SU-DHL-6 (cell line): ENCODE results near the gene GNPDA2.

Experiments used
- H2AFZ ChIP-seq: fragments of 200-600 bp; sonication (generic); 2 replicates; pipeline ENCODE4 v1.6.1; 2014; ENCODE audit warnings: low read depth, mild to moderate bottlenecking, moderate library complexity, mixed read lengths, antibody characterized with exemption, low read length; ENCODE audit not compliant: severe bottlenecking
- H3F3A ChIP-seq: fragments of 200-600 bp; shearing (Covaris generic); 2 replicates; pipeline ENCODE4 v1.6.0; 2016; ENCODE audit warnings: antibody characterized with exemption, mild to moderate bottlenecking; ENCODE audit not compliant: insufficient read depth
- H3K27ac ChIP-seq: fragments of 200-600 bp; sonication (generic); 2 replicates; pipeline ENCODE4 v1.5.1; 2016; ENCODE audit warnings: low read depth, mild to moderate bottlenecking, low read length, moderate library complexity, mixed read lengths
- H3K27me3 ChIP-seq: fragments of 200-600 bp; sonication (generic), shearing (Covaris generic); 2 replicates; pipeline ENCODE4 v1.6.0; 2014; ENCODE audit warnings: mild to moderate bottlenecking, low read length
- H3K36me3 ChIP-seq: fragments of 200-600 bp; sonication (generic); 2 replicates; pipeline ENCODE4 v1.6.1; 2014; ENCODE audit warnings: mild to moderate bottlenecking, low read length, mixed read lengths
- H3K4me2 ChIP-seq: fragments of 300-600, 200-600 bp; shearing (Covaris generic), sonication (generic); 2 replicates; pipeline ENCODE4 v1.6.0; 2014; ENCODE audit warnings: low read length, low read depth, mild to moderate bottlenecking; ENCODE audit not compliant: poor library complexity, severe bottlenecking
- H3K4me3 ChIP-seq: fragments of 200-600 bp; sonication (generic); 2 replicates; pipeline ENCODE4 v1.5.1; 2014; ENCODE audit warnings: antibody characterized with exemption, low read length, mild to moderate bottlenecking, mixed read lengths; ENCODE audit not compliant: insufficient read depth, poor library complexity, severe bottlenecking
- H3K79me2 ChIP-seq: fragments of 200-600 bp; sonication (generic); 2 replicates; pipeline ENCODE4 v1.6.1; 2014; ENCODE audit warnings: mild to moderate bottlenecking, low read length, moderate library complexity; ENCODE audit not compliant: insufficient read depth
- H3K9ac ChIP-seq: fragments of 200-600 bp; sonication (generic); 2 replicates; pipeline ENCODE4 v1.7.0; 2014; ENCODE audit warnings: mild to moderate bottlenecking, low read length
- H3K9me2 ChIP-seq: fragments of 200-600 bp; sonication (generic); replicated peaks from 2 replicates; pipeline ENCODE4 v1.6.1; 2014; ENCODE audit warnings: low read length; ENCODE audit not compliant: insufficient read depth
- H3K9me3 ChIP-seq: fragments of 200-600 bp; sonication (generic); 2 replicates; pipeline ENCODE4 v1.6.1; 2014; ENCODE audit warnings: low read length, mixed read lengths; ENCODE audit not compliant: insufficient read depth
- H4K20me1 ChIP-seq: fragments of 200-600 bp; sonication (generic); 2 replicates; pipeline ENCODE4 v1.6.1; 2014; ENCODE audit warnings: low read depth, mild to moderate bottlenecking, antibody characterized with exemption, low read length, moderate library complexity, mixed read lengths
- CTCF ChIP-seq: fragments of 200-600 bp; sonication (generic); IDR thresholded peaks from one replicate; pipeline ENCODE4 v1.5.1; 2017; ENCODE audit warnings: antibody characterized with exemption, mild to moderate bottlenecking, low read length, moderate library complexity; ENCODE audit not compliant: insufficient read depth, poor library complexity, severe bottlenecking
- EZH2phosphoT487 ChIP-seq: fragments of 200-600 bp; sonication (generic), shearing (Covaris generic); conservative IDR thresholded peaks from 2 replicates; pipeline ENCODE4 v1.6.1; 2018; ENCODE audit warnings: mild to moderate bottlenecking, antibody characterized with exemption, low read length, moderate library complexity, mixed read lengths

The GNPDA2 gene

GRCh38 chr4:44725726-44726037 is 674 bp downstream of the GNPDA2 start:
- Histone ChIP-seq H3F3A (no peaks in the 10 kb centered on the region), H3K27ac (peak overlapping the region; percentile 1; the same call in 1 of the 2 replicates), H3K4me2 (peak overlapping the region; percentile 95), H3K9ac (peak overlapping the region; percentile 86), H3K36me3 (0 out of 2 replicates have a peak, but pooled peaks cover 5% of the 10 kb centered on the region), H3K79me2 (peaks cover 57% of the 10 kb centered on the region), H3K9me3 (no peaks in the 10 kb centered on the region), H2AFZ (peak overlapping the region; percentile 87), H3K27me3 (no peaks in the 10 kb centered on the region), H3K4me3 (peak overlapping the region; percentile 88), H3K9me2 (no peaks in the 10 kb centered on the region), H4K20me1 (no peaks in the 10 kb centered on the region)
- TF ChIP-seq CTCF (no peak), EZH2phosphoT487 (no peak)

- peak overlapping the region; percentile 95 for H3K4me2 ChIP-seq
- no peaks in the 10 kb centered on the region for H3F3A ChIP-seq
- peak overlapping the region; percentile 28 for H2AFZ ChIP-seq
- no peak overlapping the region; the same call in 1 of the 2 replicates for H3K27ac ChIP-seq
- TF ChIP-seq EZH2phosphoT487 = no peak
- TF ChIP-seq CTCF = no peak
- H3K9ac ChIP-seq = peak overlapping the region; percentile 86
- no peaks in the 10 kb centered on the region for H3K9me2 ChIP-seq
- H4K20me1 ChIP-seq = no peaks in the 10 kb centered on the region; the same call in 1 of the 2 replicates
- H3K79me2 ChIP-seq = peaks cover 62% of the 10 kb centered on the region
- peak overlapping the region; percentile 88 for H3K4me3 ChIP-seq
- H3K9me3 ChIP-seq = no peaks in the 10 kb centered on the region
- H3K36me3 ChIP-seq = 0 out of 2 replicates have a peak, but pooled peaks cover 5% of the 10 kb centered on the region
- H3K27me3 ChIP-seq = no peaks in the 10 kb centered on the region
Observed at GRCh38 chr4:44725166-44725565, 1.2 kb downstream of the GNPDA2 start.

GRCh38 chr4:44722001-44722400 is 4.4 kb downstream of the GNPDA2 start:
- no peaks in the 10 kb centered on the region for H3K27me3 ChIP-seq
- H3K36me3 ChIP-seq = peaks cover 9% of the 10 kb centered on the region; the same call in 1 of the 2 replicates
- H3K79me2 ChIP-seq = peaks cover 93% of the 10 kb centered on the region

More at GRCh38 chr4:44722001-44722400, 4.4 kb downstream of the GNPDA2 start:
- peaks cover 8% of the 10 kb centered on the region; the same call in 1 of the 2 replicates for H4K20me1 ChIP-seq
- H3K9ac ChIP-seq = no peak overlapping the region
- H3K9me2 ChIP-seq = no peaks in the 10 kb centered on the region
- H3K9me3 ChIP-seq = no peaks in the 10 kb centered on the region
- no peak overlapping the region for H3K4me2 ChIP-seq
- no peaks in the 10 kb centered on the region; the same call in 1 of the 2 replicates for H3F3A ChIP-seq
- H2AFZ ChIP-seq = no peak overlapping the region
- no peak overlapping the region for H3K27ac ChIP-seq
- TF ChIP-seq EZH2phosphoT487 (no peak), CTCF (no peak)
- H3K4me3 ChIP-seq = no peak overlapping the region
